ENCODE measurements around the gene UVRAG.
"Not testable (repeated sequence)": the region's sequence is repeated elsewhere in the genome, so short reads cannot be mapped to it uniquely, and the experiment has no call there.

The UVRAG gene

DNA sequence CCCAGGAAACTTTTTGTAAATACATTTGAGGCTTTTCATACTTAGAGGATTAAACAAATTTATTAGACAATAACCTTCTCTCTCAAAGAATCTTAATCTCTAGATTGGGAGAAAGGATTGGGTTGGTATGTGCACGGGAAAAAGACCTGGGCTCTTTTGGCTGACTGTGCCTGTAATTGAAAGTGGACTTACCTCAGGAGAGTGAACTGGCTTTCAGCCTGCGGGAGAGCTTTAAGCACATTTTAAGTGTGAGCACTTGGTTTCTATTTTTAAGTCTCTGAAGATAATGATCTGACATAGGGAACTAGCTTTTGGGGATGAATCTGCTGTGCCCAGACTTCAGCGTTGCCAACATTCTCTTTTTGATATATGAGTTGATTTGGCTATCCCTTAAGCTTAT lies 35.8 kb downstream of the UVRAG start:
- DNase-seq = no peak

GRCh38 chr11:75851203-75851602 lies 36.2 kb downstream of the UVRAG start:
- no peak for DNase-seq

GRCh38 chr11:75852406-75853017 lies 37.5 kb downstream of the UVRAG start:
- no peak for DNase-seq

GRCh38 chr11:75853563-75853962 lies 38.6 kb downstream of the UVRAG start:
- not testable (repeated sequence) for DNase-seq

DNA sequence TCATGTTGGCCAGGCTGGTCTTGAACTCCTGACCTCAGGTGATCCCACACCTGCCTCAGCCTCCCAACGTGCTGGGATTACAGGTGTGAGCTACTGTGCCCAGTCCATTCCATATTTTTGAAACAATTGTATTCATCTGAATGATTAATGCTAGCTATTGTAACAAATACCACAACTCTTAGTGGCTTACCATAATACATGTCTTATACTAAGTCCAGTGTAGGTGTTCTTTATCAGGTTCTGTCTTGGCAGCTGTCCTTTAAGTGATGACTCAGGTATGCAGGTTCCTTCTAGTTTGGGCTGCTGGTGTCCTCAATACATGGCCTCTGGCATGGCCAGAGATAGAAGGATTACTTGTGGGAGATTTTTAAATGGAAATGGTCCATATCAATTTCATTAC lies 39.0 kb downstream of the UVRAG start:
- no peak for DNase-seq

DNA sequence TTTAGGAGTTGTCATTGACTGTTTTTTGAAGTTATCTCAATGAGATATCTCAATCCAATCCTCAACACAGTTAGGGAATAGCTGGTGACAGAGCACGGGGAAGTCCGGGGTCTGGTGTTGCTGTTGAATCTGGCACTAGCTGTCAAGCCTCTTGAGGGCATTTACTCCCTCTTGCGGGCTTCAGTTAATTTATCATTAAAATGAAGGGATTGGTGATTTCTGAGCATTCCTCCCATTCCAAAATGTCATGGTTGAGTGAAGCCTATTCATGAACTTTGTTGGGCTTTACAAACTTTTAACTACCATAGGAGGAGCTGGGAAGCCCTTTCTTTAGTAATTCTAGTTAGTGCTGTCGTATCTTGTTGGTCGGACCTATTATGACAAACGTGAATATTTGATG lies 40.2 kb downstream of the UVRAG start:
- no peak for DNase-seq

DNA sequence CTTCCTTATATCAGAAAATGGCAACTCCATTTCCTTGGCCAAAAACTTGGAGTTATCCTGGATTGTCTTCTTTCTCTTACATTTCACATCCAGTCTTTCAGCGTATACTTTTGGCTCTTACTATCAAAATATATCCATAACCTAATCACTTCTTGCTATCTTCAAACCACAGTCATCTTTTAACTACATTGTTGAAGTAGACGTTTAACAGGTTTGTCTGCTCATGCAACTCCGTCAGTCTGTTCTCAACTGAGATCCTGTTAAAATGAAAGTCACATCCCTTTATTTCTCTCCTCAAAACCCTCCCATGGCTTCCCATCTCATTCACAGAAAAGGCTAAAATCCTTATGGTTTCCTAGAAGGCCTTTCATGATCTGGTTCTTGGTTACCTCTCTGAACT lies 41.9 kb downstream of the UVRAG start:
- DNase-seq = no peak

GRCh38 chr11:75858042-75858441 lies 43.0 kb downstream of the UVRAG start:
- DNase-seq = no peak

- no peak for DNase-seq
Measured at GRCh38 chr11:75858613-75859012, 43.6 kb downstream of the UVRAG start.

GRCh38 chr11:75859614-75860013 lies 44.6 kb downstream of the UVRAG start:
- DNase-seq = no peak

GRCh38 chr11:75862437-75862836 lies 47.4 kb downstream of the UVRAG start:
- no peak for DNase-seq

GRCh38 chr11:75867778-75868374 lies 52.9 kb downstream of the UVRAG start:
- DNase-seq = peak; percentile 25 to 27

- no peak for DNase-seq
Measured at GRCh38 chr11:75868990-75869389, 54.0 kb downstream of the UVRAG start.

- no peak for DNase-seq
Measured at GRCh38 chr11:75869661-75870455, 54.8 kb downstream of the UVRAG start.

DNA sequence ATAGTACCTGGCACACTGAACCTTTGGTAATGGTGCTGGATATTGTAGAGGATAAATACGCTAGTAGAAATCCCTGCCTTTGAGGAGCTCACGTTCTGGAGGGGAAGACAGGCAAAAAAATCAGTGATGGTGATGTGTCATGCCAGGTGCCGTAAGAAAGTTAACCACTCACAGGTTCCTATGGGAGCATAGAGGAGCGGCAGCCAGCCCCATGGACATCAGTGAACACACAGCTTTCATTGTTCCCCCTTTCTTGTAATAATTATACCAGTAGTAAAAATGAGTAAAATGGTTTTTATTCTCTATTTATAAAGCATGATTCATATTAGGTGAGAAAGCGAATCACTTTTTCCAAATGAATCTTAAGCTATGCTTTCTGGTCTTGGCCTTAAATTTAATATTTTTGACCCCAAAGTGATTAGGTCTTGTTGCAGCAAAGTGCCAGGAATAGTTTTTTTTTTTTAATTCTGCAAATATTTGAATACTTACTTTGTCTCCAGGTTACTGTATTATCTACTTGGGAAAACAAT lies 57.9 kb downstream of the UVRAG start:
- DNase-seq = no peak

- DNase-seq = no peak
Measured at GRCh38 chr11:75873417-75874221, 58.6 kb downstream of the UVRAG start.

GRCh38 chr11:75874684-75875341 lies 59.8 kb downstream of the UVRAG start:
- DNase-seq = no peak

DNA sequence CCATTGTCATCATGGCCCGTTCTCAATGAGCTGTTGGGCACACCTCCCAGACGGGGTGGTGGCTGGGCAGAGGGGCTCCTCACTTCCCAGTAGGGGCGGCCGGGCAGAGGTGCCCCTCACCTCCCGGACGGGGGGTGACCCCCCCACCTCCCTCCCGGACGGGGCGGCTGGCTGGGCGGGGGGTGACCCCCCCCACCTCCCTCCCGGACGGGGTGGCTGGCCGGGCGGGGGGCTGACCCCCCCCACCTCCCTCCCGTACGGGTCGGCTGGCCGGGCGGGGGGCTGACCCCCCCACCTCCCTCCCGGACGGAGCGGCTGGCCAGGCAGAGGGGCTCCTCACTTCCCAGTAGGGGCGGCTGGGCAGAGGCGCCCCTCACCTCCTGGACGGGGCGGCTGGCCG lies 62.3 kb downstream of the UVRAG start:
- DNase-seq = not testable (repeated sequence)

- DNase-seq = not testable (repeated sequence)
Measured at GRCh38 chr11:75877931-75878330, 62.9 kb downstream of the UVRAG start.

GRCh38 chr11:75878933-75879332 lies 63.9 kb downstream of the UVRAG start:
- no peak for DNase-seq

DNA sequence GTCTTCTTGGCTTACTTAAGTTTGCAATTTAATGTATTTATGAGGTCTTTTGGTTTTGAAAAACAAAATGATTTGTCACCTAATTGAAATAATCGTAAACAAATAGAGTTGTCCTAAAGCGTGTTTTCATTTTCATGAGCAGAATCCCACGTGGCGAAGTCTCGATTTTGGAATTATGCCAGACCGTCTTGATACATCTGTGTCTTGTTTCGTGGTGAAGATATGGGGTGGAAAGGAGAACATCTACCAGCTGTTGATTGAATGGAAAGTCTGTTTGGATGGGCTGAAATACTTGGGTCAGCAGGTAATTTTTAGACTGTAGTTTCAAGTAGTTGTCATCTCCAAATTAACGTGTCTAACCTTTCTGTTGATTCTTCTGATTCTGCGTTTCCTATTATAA lies 64.7 kb downstream of the UVRAG start:
- DNase-seq = no peak

- DNase-seq = not testable (repeated sequence)
Measured at GRCh38 chr11:75880343-75880742, 65.3 kb downstream of the UVRAG start.

GRCh38 chr11:75884321-75884720 lies 69.3 kb downstream of the UVRAG start:
- no peak for DNase-seq

All from SW 1271 (cell line).